ENCODE measurements around the gene SCYGR4.
"Not testable (repeated sequence)": the region's sequence is repeated elsewhere in the genome, so short reads cannot be mapped to it uniquely, and the experiment has no call there.

Gene SCYGR4

GRCh38 chr2:227617316-227618230, at the start of gene SCYGR4:
TSS of gene SCYGR4 (plus strand) at chr2:227617498. CDS start at chr2:227617498, 0 bp downstream.
- no peak for DNase-seq (ENCODE audit: low read depth)

- no peak for DNase-seq (ENCODE audit: low read depth)
These were observed 48.5 kb upstream of the SCYGR4 start for GRCh38 chr2:227568852-227569169.

GRCh38 chr2:227570615-227571014, 46.7 kb upstream of the SCYGR4 start:
- no peak for DNase-seq (ENCODE audit: low read depth)

GRCh38 chr2:227576110-227576509, 41.2 kb upstream of the SCYGR4 start:
- DNase-seq (ENCODE audit: low read depth): no peak

- DNase-seq (ENCODE audit: low read depth): no peak
These were observed 40.5 kb upstream of the SCYGR4 start for GRCh38 chr2:227576812-227577211.

- no peak for DNase-seq (ENCODE audit: low read depth)
These were observed 39.7 kb upstream of the SCYGR4 start for GRCh38 chr2:227577555-227577954.

- DNase-seq (ENCODE audit: low read depth): no peak
These were observed 38.7 kb upstream of the SCYGR4 start for GRCh38 chr2:227578642-227579041.

GRCh38 chr2:227579791-227580190, 37.5 kb upstream of the SCYGR4 start:
- no peak for DNase-seq (ENCODE audit: low read depth)

GRCh38 chr2:227582369-227582768, 34.9 kb upstream of the SCYGR4 start:
- DNase-seq (ENCODE audit: low read depth): no peak

- no peak for DNase-seq (ENCODE audit: low read depth)
These were observed 24.5 kb upstream of the SCYGR4 start for GRCh38 chr2:227592694-227593387.

GRCh38 chr2:227595797-227596196, 21.5 kb upstream of the SCYGR4 start:
- no peak for DNase-seq (ENCODE audit: low read depth)

- DNase-seq (ENCODE audit: low read depth): no peak
These were observed 20.3 kb upstream of the SCYGR4 start for GRCh38 chr2:227597036-227597435.

GRCh38 chr2:227597998-227598397, 19.3 kb upstream of the SCYGR4 start:
- no peak for DNase-seq (ENCODE audit: low read depth)

GRCh38 chr2:227598835-227599503, 18.3 kb upstream of the SCYGR4 start, which contains the start of gene SCYGR2:
TSS of gene SCYGR2 (plus strand) at chr2:227598893. CDS start at chr2:227598893, 0 bp downstream.
- not testable (repeated sequence) for DNase-seq (ENCODE audit: low read depth)

GRCh38 chr2:227602358-227602757, 14.9 kb upstream of the SCYGR4 start:
- no peak for DNase-seq (ENCODE audit: low read depth)

GRCh38 chr2:227606476-227606875, 10.8 kb upstream of the SCYGR4 start:
- no peak for DNase-seq (ENCODE audit: low read depth)

- no peak for DNase-seq (ENCODE audit: low read depth)
These were observed 9.4 kb upstream of the SCYGR4 start for GRCh38 chr2:227607941-227608340.

GRCh38 chr2:227608561-227609338, 8.5 kb upstream of the SCYGR4 start:
- no peak for DNase-seq (ENCODE audit: low read depth)

- no peak for DNase-seq (ENCODE audit: low read depth)
These were observed 7.2 kb upstream of the SCYGR4 start for GRCh38 chr2:227610123-227610522.

- no peak for DNase-seq (ENCODE audit: low read depth)
These were observed 4.6 kb upstream of the SCYGR4 start for GRCh38 chr2:227612546-227613271.

- DNase-seq (ENCODE audit: low read depth): no peak
These were observed 4.0 kb upstream of the SCYGR4 start for GRCh38 chr2:227613272-227613660.
